Superior temporal gyrus (tissue), 1 donor: Measurements from ENCODE around the gene ATG7.

Experiments used
- DNase-seq: peaks from one replicate; pipeline ENCODE4 v3.0.0-alpha.2; 2016; ENCODE audit errors: extremely low spot score

ATG7 gene

DNA sequence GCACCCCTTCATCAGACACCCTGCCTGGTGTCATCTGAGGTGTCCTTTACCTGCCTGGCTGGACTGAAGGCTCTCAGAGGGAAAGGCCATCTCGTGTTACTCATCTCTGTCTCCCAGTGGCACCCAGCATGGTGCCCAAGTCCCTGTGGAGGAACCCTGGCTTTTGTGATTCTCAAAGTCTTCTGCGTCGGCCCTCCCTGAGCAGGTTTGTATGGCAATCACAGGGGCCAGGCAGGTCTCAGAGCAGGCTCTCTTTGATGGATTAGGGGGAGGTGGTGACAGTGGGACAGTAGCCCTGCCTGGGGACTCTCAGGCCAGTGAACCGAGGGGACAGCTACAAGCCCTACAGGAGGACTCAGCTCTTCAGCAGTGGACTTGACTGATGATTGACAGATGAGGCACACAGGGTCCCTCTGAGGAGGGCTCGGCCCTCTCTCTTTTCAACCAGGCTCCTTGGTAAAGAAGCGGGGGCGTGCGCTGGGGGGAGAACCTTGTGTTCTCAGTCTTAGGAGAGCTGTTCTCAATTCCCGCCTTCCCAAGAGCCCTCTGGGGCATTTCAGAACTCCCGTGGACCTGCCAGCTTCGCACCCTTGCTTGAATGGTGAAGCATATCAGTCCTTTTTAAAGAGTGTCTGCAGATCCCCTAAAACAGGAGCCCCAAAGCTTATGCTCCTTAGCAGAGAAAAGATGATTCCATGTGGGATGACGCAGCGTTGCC, 263.2 kb downstream of the ATG7 start:
- DNase-seq, result no peak

GRCh38 chr3:11536132-11536935, 264.1 kb downstream of the ATG7 start:
- no peak for DNase-seq

DNA sequence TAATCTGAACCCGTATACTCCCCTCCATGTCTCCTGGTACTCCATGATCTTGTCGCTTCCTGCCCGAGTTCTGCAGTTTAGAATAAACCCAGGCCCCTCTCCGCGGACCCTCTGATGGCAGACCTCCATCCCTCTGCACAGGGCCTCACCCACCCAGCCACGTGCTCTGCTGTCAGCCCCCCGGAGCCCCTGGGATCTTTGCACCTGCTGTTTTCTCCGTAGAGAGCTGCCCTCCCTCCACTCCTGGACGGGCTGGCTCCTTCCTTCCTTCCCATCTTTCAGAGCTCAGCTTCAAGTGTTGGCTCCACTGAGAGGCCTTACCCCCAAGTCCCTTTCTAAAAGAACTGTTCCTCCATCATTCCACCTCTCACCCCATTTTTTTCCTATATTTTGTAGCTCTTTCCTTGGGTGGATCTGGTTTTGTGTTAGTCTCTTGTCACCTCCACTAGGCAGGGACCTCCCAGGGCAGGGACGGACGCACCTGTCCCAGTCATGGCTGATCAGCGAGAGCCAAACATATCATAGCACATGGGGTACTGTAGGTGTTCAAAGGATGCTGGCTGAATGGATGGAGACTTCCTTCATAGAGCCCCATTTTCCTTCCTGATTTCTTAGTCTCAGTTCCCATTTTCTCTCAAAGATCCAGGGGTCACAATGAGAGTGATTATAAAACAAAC, 264.9 kb downstream of the ATG7 start:
- no peak for DNase-seq

- no peak for DNase-seq
Measured at GRCh38 chr3:11538581-11538980, 266.4 kb downstream of the ATG7 start.

- DNase-seq, result no peak
Measured at GRCh38 chr3:11539218-11539617, 267.0 kb downstream of the ATG7 start.

- DNase-seq, result no peak
Measured at GRCh38 chr3:11539677-11540076, 267.5 kb downstream of the ATG7 start.

GRCh38 chr3:11541321-11542303, 269.4 kb downstream of the ATG7 start:
- no peak for DNase-seq

DNA sequence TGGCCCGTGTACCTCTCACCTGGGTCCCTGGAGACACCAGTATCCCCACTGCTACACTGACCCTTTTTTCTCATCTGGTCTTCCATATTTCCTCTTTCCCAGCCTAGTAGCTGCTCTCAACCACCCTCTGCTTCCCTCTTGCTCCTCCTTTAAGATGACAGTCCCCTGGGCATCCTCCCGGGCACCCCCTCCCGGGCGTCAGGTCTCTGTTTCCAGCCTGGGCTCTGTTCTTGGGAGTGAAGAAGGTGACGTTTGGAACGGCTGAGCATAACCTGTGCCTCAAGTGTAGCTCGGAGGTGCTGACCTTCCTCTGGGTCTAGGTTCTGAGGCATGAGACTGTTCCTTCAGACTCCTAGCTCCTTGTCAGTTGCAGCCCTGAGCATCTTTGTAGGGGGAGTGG, 270.4 kb downstream of the ATG7 start:
- no peak for DNase-seq

- no peak for DNase-seq
Measured at GRCh38 chr3:11543141-11543947, 271.1 kb downstream of the ATG7 start.

- DNase-seq, result no peak
Measured at GRCh38 chr3:11543948-11544387, 271.8 kb downstream of the ATG7 start.

DNA sequence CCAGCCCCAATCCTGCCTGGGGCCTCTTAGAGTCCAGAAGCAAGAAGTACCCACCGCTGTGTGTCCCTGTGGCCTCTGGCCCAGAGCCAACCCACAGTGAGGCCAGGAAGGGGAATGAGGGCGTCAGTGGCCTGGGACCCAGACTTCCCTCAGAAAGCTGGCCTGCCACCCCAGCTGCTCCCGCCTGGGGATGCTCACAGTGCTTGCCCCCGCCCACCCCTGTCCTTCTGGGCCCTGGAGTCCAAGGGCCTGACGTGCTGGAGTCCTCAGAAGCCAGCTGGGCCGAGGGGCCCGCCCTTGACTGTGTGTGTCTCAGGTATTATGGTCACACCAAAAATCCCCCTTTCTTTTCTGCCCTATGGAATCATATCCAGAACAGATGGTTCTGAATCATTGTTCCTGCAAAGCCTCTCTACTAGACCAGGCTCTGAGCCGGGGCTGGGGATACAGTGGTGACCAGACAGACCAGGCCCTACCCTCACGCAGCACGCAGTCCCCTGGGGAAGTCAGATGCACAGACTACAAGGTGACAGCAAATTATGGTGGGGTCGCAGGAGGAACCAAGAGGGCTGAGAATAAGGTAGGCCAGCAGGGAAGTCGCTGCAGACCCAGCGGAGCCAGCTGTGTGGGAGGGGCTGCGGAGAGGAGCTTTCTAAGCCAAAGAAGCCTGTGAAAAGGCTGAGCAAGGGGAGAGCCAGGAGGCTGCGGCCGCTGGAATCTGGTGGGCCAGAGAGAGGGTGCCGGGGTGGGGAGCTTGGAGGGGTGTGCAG, 272.4 kb downstream of the ATG7 start:
- no peak for DNase-seq

- DNase-seq, result no peak
Measured at GRCh38 chr3:11545186-11545851, 273.1 kb downstream of the ATG7 start.

GRCh38 chr3:11546657-11547302, 274.6 kb downstream of the ATG7 start:
- no peak for DNase-seq

DNA sequence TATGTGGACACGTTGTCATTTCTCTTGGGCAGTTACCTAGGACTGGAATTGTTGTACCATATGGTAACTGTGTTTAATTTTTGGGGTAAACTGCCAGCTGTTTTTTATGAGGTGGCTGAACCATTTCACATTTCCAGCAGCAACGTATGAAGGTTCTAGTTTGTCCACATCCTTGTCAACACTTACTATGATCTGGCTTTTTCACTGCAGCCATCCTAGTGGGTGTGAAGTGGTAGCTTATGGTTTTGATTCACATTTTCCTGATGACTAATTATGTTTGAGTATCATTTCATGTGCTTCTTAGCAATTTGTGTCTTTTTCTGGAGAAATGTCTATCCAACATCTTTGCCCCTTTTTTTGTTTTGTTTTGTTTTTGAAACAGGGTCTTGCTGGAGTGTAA, 275.3 kb downstream of the ATG7 start:
- DNase-seq, result no peak

DNA sequence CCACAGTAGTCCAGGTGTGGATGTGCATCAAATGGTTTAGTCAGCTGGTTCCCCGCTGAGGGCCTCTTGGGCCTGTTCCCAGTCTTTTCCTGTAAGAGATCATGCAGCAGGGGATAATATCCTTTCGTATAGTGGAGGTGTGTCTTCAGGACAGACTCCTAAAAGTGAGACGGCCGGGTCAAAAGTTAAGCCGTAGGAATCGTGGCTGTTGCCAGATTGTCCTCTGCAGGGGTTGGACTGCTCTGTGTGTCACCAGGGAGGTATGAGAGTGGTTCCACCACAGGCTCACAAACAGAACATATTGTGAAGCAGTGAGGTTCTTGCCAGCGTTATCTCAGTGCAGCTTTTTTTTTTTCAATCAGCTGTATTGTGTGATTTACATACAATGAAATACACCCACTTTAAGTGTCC, 276.5 kb downstream of the ATG7 start:
- DNase-seq, result no peak

- no peak for DNase-seq
Measured at GRCh38 chr3:11549580-11550140, 277.5 kb downstream of the ATG7 start.

DNA sequence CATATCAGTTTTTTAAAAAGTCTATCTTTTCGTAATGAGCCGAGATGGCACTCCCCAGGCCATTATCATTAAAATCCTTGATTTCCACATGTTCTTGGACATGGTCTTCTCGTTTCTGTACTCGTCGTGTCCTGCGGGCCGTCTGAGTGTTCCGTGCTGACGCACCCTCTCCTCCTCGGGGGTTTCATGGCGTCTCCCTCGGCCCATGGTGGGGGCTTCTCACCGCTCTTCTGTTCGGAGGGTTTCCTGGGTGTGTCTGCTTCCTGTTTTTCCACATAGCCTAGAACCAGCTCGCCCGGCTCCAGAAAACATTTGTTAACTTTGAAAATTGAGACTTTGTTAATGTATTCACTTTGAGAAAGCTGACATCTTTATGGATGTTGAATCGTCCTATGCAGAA, 278.8 kb downstream of the ATG7 start:
- DNase-seq, result no peak
